Measurements from ENCODE around the gene TEX51.

The TEX51 gene

DNA sequence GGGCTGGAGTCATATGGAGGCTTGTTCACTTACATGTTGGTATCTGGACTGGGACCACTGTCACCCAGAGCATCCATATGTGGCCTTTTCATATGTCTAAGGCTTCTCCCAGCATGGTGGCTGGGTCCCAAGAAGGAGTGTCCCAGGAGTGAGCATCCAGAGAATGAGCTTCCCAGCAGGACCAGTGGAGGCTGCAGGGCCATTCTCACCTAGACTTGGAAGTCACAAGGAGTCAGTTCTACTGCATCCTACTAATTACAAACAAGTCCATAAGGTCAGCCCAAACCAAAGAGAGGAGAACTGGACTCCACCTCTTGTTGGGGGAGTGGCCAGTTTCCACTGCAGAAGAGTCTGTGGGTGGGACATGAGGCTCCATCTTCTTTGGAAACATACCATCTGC, 5.1 kb upstream of the TEX51 start:
- no peak for DNase-seq (ENCODE audit: low spot score)

DNA sequence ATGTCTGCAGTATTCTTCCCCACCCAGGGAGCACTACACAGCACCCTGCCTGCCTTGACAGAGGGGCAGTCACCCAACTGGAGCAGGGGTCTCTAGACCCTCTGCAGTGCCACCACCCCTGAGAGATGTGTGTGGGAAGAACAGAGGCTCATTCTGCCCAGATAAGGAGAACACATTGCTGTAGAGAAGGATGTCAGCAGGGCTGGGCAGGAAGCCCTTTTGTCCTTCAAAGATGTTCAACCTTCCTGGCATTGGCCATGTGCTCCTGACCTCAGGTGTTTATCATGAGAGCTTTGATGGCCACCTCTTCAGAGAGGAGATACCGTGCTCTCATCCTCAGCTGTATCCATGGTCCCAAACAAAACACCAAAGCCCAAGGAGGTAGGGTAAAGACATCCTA, 4.6 kb upstream of the TEX51 start:
- no peak for DNase-seq (ENCODE audit: low spot score)

DNA sequence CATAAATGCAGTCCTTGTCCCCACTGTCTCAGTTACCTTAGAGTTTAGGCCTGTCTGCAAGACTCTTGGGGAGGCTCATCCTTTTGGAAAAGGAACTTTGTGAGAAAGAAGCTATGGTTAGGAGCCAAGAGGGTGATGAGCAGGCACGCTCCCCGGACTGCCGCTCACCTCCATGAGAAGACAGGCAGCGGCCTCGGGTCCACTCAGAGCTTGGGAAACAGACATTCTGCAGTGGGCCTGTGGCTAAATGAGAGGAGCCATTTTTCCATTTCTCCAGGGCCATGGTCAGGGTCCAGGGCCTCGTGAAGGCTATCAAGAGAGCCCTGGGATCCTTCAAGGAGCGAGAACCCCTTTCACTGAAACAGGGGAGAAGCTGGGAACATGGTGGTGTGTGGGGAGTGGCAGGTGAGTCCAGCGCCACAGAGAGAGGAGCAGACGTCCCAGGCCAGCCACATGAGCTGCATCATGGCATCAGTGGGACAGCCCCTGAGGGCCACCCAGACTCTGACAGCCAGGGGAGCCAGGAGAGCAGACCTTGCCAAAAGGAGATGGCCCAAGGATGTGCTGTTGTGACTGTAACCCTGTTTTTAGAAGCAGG, 4.0 kb upstream of the TEX51 start:
- DNase-seq (ENCODE audit: low spot score), result no peak

DNA sequence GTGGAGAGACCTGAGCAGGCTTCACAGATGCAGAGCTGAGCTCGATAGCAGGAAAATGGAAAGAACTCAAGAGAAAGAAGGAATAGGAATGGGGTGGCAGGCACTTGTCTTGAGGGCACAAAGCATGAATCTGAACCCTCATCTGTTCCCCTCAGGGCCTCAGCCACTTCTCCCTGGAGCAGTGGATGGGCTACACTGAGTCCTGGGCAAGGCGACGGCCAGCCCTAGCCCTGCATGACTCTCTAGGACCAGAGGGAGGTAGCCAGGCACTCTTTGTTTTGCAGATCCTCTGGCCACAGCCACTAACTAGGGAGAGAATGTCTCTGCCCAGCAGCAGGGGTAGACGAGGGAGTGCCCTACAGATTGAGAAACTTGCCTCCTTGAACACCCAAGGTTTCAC, 3.4 kb upstream of the TEX51 start:
- DNase-seq (ENCODE audit: low spot score), result no peak

DNA sequence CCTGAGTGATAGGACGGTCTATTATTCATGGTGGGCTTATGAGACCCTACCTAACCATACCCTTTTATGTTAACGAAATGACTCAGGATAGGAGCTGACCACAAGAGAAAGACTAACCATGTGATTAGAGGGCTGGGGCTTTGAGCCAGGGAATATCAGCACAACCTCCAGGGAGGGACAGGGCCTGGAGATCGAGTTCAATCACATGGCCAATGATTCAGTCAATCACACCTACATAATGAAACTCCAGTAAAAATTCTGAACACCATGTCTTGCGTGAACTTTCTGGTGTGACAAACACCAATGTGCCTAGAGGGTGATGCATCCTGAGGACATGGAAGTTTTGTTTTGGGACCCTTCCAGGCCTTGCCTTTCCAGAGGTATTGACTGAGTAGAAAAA, 2.2 kb upstream of the TEX51 start:
- DNase-seq (ENCODE audit: low spot score), result no peak

DNA sequence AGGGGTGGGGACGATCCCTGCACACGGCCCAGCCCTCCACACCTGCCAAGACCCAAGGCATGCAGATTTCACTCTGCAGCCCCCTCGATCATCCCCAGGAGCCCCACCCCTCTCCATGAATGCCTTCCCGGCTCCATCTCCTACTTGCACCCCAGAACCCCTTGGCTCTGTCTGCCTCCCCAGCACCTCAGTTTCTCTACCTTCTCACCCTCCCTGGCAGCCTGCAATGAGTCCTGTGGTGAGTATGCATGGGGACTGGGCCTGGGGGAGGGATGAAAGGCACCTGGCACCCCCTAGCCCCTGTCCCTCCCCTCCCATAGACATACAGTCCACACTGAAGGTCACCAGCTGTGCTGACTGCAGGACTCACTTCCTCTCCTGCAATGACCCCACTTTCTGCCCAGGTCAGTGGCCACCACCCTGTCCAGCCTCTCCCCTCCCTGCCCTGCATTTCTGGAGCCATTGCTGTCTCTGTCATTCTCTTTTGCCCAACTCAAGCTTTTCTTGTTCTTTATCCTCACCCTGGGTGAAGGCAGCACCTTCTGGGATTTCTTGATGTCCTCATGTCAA, 1.0 kb downstream of the TEX51 start:
- DNase-seq (ENCODE audit: low spot score), result no peak

DNA sequence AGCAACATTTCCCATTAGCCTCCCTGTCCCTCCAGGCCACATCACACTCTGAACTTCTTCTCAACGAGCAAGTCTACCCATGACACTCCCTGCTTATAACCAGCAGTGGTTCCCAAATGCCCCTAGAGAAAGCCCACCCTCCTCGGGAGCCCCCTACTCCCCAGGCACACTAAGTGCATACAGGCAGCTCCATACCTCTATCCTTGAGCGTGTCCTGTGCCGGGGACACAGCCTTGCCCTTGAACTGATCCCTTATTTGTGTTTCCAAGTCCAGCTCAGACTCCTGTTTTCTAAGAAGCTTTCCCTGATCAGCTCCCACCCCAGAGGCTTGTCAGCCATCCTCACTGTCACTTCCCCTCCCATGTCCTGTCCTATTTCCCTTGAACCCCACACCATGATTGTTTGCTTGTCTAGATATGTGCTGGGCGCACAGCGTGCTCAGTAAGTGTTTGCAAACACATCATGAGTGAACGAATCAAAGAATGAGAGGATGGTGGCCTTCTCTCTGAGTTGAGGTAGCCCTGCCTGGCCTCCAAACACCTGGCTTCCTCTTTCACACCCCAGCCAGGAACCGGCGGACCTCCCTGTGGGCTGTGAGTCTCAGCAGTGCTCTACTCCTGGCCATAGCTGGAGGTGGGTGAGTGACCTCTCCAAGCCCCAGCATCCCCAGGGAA, 2.1 kb downstream of the TEX51 start:
- DNase-seq (ENCODE audit: low spot score), result no peak

DNA sequence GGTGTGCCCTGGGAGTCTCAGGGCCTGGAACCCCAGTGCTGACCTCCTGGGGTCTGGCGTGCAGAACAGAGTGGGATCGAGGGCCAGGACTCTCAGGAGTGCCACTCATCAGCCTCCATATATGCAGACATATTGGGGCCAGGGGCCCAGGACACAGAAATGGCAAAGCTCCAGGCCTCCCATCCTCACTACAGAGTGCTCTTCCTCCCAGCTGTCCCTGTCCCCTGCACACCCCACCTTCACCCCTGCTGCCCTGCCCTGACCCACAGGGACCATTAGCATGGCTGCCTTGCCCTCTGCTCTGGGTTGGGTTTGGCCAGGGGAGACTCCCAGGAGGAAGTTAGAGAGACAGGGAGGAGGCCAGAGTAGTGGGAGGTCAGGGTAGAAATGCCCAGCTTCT, 2.8 kb downstream of the TEX51 start:
- no peak for DNase-seq (ENCODE audit: low spot score)

DNA sequence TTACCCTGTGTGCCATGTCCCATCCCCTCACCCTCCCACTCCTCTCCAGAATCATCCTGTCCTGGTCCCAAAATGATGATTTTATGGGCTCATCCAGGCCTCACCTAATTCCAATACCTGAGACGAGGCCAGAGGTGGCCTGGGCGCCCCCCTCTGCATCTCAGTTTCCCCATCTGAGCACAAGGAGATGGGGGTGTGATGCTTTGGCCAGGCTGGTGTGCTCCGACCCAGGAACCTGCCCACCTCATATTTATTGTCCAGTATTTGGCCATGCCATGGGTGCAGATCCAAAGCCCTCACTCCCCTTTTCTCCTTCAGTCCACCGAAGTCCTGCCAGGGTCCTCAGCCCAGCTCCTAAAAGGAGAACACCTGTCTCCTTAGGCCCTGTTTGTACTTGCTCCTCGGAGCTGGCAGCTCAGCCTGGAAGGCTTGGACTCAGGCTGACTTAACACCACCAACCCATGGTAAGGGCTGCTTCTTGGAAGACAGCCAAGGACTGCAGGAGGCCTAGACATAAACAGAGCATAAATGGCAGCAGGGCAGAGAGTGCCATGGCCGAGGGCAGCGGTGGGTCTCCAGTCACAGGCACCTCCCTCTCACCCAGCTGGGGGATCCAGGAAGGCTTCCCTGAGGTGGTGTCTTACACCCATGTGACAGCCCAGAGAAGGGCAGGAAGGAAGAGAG, 3.6 kb downstream of the TEX51 start:
- DNase-seq (ENCODE audit: low spot score), result no peak

DNA sequence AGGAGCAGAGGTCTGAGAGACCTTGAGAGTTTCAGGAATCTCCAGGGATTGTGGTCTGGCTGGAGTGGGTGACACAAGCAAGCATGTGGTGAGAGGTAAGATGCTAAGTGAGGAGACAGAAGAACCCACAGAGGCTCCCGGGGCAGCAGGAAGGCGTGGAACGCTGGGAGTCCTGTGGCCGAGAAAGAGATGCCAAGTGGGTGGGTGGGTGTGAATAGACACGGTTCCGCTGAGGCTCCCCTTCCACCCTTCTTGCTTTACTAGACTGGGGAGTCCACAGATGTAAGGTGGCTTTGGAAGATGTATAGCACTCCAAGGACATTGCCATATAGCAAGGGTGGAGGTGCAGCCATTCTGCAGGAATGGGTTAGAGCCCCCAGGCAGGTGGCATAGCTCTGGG, 4.2 kb downstream of the TEX51 start:
- DNase-seq (ENCODE audit: low spot score), result no peak

DNA sequence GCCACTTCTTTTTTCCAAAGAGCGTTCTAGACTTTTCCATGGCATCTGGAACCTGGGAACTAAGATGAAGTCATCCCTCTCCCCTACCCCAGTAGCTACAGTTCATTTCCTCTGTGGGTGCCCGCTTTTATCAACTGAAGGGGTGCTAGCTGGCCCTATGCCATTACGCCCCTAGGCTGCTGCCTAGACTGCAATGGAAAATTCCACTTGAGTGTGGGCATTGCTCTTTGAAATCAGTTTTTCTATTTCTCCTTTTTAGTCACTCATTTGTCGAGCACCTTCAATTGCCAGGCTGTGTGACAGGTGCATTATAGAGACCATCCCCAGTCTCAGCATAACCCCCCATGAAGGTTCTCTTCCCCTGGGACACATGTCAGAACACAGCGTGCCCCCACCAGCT, 7.3 kb downstream of the TEX51 start:
- no peak for DNase-seq (ENCODE audit: low spot score)

DNA sequence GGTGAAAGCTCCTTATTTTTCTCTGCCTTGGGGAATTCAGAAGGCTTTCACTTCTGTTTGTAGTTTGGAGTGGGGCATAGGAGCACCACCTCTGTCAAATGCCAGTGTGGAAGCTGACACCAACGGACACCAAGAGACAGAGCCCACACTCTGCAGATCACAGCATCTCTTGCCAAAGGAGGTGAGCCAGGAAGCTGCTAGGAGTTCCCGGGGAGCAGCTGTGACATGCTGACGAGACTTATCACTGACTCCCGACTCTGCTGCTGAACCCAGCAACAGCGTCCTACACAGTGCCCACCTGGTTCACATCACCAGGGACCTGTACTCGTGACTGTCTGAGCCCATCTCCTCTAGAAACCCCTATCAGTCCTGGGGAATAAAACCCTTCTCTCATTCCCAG, 8.1 kb downstream of the TEX51 start:
- DNase-seq (ENCODE audit: low spot score), result no peak

DNA sequence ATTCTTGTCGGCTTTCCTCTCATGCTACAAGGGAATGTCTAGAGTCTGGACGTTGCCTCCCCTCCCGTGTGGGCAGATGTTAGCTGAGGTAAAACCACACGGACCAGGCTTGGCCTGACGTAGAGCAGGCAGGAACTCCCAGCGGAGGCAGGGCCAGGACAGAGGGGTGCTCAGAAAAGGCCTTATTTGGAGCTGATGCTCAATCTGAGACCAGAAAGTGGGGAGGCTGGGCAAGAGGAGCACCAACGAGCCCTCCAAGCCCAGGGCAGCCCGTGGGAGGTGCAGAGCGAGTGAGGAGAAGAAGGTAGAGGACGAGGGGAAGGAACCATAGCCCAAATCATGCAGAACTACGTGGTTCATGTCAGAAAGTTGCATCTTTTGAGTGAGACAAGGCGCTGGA, 9.0 kb downstream of the TEX51 start:
- no peak for DNase-seq (ENCODE audit: low spot score)

DNA sequence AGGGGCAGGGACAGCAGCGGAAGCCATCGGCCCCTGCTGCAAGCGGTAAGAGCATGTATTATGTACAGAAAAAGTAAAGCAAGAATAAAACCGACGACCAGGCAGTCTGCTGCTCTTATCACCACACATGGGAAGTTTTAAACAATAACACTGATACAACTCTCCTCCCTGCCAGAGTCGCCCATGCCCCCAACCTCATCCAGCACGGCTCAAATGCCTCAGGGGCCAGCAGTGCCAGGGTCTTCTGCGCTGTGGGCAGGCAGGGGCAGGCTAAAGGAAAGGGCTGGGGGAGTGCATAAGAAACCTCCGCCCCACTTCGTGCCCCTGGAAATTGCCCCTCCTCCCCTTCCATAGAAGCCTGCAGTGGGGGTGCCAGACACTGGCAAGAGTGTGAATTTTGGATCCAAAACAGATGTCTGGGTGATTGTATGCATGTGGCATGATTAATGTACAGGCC, 10.1 kb downstream of the TEX51 start:
- DNase-seq (ENCODE audit: low spot score), result no peak

DNA sequence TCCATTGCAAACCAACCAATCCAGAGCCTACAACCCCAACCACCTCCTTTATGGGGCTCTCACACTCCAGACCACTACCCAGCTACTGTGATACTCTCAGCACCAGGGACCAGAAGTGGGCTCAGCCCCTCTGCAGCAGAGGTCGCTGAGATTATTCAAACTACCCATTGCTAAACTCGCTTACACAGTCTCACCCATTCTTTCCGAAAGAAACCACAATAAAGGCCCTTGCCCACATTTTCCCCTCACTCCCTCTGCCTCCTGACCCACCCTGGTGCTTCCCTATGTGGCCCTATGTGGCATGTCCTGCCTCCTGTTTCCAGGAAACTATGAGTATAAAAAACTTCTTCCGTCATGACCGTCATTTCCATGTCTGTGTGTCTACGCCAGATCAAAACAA, 10.7 kb downstream of the TEX51 start:
- no peak for DNase-seq (ENCODE audit: low spot score)

DNA sequence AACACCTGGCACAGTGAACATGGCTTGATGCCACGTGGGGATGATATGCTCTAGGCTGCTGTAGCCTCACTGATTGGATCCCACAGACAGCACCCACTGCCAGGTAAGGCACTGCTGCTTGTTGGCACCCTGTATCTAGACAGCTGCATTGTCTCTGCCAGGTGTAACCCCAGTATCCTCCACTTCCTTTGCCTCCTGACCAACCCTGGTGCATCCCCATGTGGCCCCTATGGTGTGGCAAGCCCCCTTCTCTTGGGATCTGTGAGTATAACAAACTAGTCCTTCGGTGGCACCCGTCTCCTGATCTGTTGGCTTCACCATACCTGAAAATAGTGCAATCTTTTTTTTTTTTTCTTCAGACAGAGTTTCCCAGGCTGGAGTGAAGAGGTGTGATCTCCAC, 11.1 kb downstream of the TEX51 start:
- no peak for DNase-seq (ENCODE audit: low spot score)

DNA sequence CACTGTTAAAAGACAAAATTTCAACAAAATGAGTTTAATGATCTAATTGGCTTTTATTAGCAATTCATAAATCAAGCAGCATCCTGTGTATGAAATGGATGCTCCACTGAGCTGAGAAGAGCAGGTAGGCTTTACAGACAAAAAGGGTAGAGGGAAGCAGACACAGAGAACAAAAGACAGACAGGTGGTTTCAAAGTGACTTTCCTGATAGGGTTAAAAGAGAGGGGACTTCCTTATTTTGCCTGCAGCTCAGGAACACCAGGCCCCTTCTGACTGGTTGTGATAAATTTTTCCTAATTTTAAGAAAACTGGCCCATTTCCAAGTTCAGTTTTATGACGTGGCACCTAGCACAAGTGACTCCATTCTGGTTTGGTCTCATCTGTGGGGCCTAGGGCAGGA, 11.9 kb downstream of the TEX51 start:
- no peak for DNase-seq (ENCODE audit: low spot score)

DNA sequence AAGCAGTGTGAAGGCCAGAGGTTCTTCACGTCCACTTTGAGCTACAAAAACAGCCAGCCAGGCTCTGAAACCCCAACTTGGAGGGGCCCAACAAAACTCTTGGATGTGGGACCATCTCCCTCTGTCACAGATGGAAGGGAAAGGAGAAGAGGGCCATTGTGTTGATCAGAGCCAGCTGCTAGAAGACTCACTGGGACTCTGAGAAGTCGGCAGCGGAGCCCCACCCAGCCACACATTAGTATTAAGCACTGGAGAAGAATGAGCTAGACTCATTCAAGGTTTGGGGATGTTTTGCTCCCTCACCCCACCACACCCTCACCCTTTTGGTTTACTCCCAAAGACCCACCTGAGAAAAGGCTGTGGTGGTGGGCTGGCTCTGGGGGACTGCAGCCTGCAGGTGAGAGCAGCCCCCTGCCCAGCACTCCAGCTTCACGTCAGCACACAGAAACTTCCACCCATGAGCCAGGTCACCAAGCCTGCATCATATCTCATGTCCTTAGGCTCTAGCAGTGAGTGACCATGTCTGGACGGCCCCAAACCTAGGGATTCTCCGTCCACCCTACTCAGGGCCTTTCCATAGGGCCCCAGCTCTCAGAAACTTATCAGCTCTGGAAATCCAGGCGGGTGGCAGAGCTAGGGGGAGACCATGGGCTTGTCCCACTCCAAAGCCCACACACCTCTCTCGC, 12.6 kb downstream of the TEX51 start:
- no peak for DNase-seq (ENCODE audit: low spot score)

DNA sequence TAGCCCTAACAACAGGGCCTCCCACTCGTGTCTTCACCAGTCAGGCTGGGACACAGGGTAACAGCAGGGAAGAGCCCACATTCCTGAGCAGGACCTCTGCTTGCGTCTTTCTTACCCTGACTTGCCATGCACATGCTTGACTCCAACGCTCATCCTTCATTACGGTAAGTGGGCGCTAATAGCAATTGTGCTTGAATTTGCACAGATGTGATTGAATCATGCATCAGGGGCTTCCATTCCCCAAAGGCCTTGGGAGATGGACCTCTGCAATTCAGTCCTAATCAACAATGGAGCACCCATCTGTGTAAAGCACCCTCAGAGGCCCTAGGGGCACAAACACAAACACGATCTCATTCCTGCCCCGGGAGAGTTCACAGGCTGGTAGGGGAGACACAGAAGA, 13.5 kb downstream of the TEX51 start:
- no peak for DNase-seq (ENCODE audit: low spot score)

DNA sequence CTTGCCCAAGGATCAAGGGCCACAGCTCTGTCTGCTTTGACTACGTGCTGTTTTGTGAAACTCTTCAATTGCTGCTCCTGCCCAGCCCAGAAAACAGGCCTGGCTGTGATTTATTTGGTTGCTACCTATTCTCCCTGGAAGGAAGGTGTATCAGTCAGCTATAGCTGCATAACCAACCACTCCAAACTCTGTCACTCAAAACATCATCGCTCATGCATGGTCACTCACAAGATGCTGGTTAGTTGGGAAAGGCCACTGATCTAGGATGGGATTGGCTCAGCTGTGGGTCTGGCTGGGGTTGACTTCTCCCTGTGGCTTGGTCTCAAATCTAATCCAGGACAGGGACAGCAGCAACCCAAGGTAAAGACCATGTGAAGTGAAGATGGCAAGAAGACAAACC, 14.6 kb downstream of the TEX51 start:
- DNase-seq (ENCODE audit: low spot score), result no peak

DNA sequence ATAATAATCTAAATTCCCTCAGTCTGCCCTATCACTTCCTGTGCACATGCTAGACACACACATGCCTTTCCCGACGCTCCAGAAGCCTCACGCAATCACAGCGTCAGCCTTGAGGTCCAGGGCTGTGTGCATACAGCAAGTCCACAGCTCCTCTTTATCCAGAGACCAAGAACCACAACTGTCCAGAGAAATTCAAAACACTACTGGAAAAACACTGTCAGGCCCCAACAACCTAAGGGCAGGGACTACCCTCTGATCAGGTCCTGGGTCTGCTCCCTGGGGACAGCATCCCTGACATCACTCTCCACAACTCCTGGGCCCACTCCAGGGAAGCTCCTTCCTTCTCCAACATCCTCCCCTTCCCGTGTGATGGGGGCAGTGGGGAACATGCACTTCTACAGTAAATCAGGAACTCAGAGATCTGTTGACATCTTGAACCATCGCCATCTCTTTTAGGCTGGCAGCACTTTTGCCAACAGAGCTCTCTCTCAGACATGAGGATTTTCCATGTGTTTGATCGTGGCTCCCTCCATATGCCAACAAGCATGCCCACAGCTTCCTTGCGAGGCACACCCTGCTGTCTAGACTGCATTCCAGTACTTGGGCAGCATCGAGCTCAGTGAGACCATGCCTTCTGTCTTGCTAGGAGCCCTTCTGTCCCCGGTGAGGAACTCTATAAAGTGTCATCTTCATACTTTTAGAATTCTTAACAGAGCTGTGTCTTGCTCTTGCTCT, 15.4 kb downstream of the TEX51 start:
- no peak for DNase-seq (ENCODE audit: low spot score)

Data from AG20443 (cell line).